ENCODE data around the gene PTCRA. TPM values are rescaled to one million over a fixed set of nuclear protein-coding genes. Genes with fewer than 3 reads are reported as not detected.
"Not testable (repeated sequence)": the region's sequence is repeated elsewhere in the genome, so short reads cannot be mapped to it uniquely, and the experiment has no call there.

Gene PTCRA
- total RNA-seq, 1 donor: not detected

- Histone ChIP-seq H3K4me2 (ENCODE audit: insufficient read depth, low read length) (no peak overlapping the region), H4K20me1 (ENCODE audit: insufficient read depth, low read length) (peaks cover 3% of the 10 kb centered on the region), H3K27ac (ENCODE audit: low read depth, low read length) (no peak overlapping the region), H3K9me3 (ENCODE audit: low read depth, low read length) (no peaks in the 10 kb centered on the region), H3K36me3 (ENCODE audit: insufficient read depth, low read length) (peaks cover 27% of the 10 kb centered on the region), H3K79me2 (ENCODE audit: insufficient read depth, low read length) (peaks cover 8% of the 10 kb centered on the region), H3K27me3 (ENCODE audit: insufficient read depth, low read length) (no peaks in the 10 kb centered on the region), H3K4me1 (ENCODE audit: insufficient read depth, low read length) (no peaks in the 10 kb centered on the region), H3K4me3 (ENCODE audit: insufficient read depth, low read length) (no peak overlapping the region), H2AFZ (ENCODE audit: low read length) (no peak overlapping the region)
- DNase-seq (ENCODE audit: insufficient read length, low spot score, missing footprints): no peak
- TF ChIP-seq CTCF (IDR thresholded peaks at IDR 0.05; ENCODE audit: extremely low read depth, low read depth, low read length): no peak
Observed at GRCh38 chr6:42938987-42939809, 23.3 kb downstream of the PTCRA start.

GRCh38 chr6:42939810-42940167 is 23.9 kb downstream of the PTCRA start:
- no peaks in the 10 kb centered on the region for H3K27me3 ChIP-seq (ENCODE audit: insufficient read depth, low read length)
- TF ChIP-seq CTCF (IDR thresholded peaks at IDR 0.05; ENCODE audit: extremely low read depth, low read depth, low read length): no peak
- H3K4me3 ChIP-seq (ENCODE audit: insufficient read depth, low read length): no peak overlapping the region
- peaks cover 5% of the 10 kb centered on the region for H3K79me2 ChIP-seq (ENCODE audit: insufficient read depth, low read length)
- peaks cover 3% of the 10 kb centered on the region for H4K20me1 ChIP-seq (ENCODE audit: insufficient read depth, low read length)
- H3K4me2 ChIP-seq (ENCODE audit: insufficient read depth, low read length): no peak overlapping the region
- peak; percentile 3 for DNase-seq (ENCODE audit: insufficient read length, low spot score, missing footprints)
- no peak overlapping the region for H3K27ac ChIP-seq (ENCODE audit: low read depth, low read length)
- H2AFZ ChIP-seq (ENCODE audit: low read length): no peak overlapping the region
- no peaks in the 10 kb centered on the region for H3K9me3 ChIP-seq (ENCODE audit: low read depth, low read length)
- peaks cover 21% of the 10 kb centered on the region for H3K36me3 ChIP-seq (ENCODE audit: insufficient read depth, low read length)
- no peaks in the 10 kb centered on the region for H3K4me1 ChIP-seq (ENCODE audit: insufficient read depth, low read length)

- no peak for TF ChIP-seq CTCF (IDR thresholded peaks at IDR 0.05; ENCODE audit: extremely low read depth, low read depth, low read length)
- Histone ChIP-seq H3K79me2 (ENCODE audit: insufficient read depth, low read length) (peaks cover under 1% of the 10 kb centered on the region), H3K36me3 (ENCODE audit: insufficient read depth, low read length) (peaks cover 17% of the 10 kb centered on the region), H2AFZ (ENCODE audit: low read length) (no peak overlapping the region), H3K9me3 (ENCODE audit: low read depth, low read length) (no peaks in the 10 kb centered on the region), H3K27ac (ENCODE audit: low read depth, low read length) (no peak overlapping the region), H3K27me3 (ENCODE audit: insufficient read depth, low read length) (no peaks in the 10 kb centered on the region), H3K4me3 (ENCODE audit: insufficient read depth, low read length) (no peak overlapping the region), H3K4me1 (ENCODE audit: insufficient read depth, low read length) (no peaks in the 10 kb centered on the region), H3K4me2 (ENCODE audit: insufficient read depth, low read length) (no peak overlapping the region), H4K20me1 (ENCODE audit: insufficient read depth, low read length) (peaks cover 3% of the 10 kb centered on the region)
- peak; percentile 9 for DNase-seq (ENCODE audit: insufficient read length, low spot score, missing footprints)
Observed at GRCh38 chr6:42940493-42941045, 24.7 kb downstream of the PTCRA start.

- H4K20me1 ChIP-seq (ENCODE audit: insufficient read depth, low read length); H3K4me3 ChIP-seq (ENCODE audit: insufficient read depth, low read length); H3K79me2 ChIP-seq (ENCODE audit: insufficient read depth, low read length); H3K4me1 ChIP-seq (ENCODE audit: insufficient read depth, low read length); H3K27ac ChIP-seq (ENCODE audit: low read depth, low read length); DNase-seq (ENCODE audit: insufficient read length, low spot score, missing footprints); H2AFZ ChIP-seq (ENCODE audit: low read length); H3K9me3 ChIP-seq (ENCODE audit: low read depth, low read length); H3K4me2 ChIP-seq (ENCODE audit: insufficient read depth, low read length); H3K27me3 ChIP-seq (ENCODE audit: insufficient read depth, low read length): not testable (repeated sequence)
- H3K36me3 ChIP-seq (ENCODE audit: insufficient read depth, low read length): peaks cover 11% of the 10 kb centered on the region
Observed at GRCh38 chr6:42941356-42941755, 25.5 kb downstream of the PTCRA start.

Data from osteoblast (primary cell).